ENCODE data around the gene PRR12.

The PRR12 gene

GRCh38 chr19:49669516-49669915 is 78.5 kb downstream of the PRR12 start:
- no peak for DNase-seq

- DNase-seq = no peak
Observed at GRCh38 chr19:49672131-49672919, 81.3 kb downstream of the PRR12 start.
